ENCODE measurements around the gene RASAL3.
A peak's percentile ranks its signal among the peaks of the same experiment; 100 is the strongest.

The RASAL3 gene

DNA sequence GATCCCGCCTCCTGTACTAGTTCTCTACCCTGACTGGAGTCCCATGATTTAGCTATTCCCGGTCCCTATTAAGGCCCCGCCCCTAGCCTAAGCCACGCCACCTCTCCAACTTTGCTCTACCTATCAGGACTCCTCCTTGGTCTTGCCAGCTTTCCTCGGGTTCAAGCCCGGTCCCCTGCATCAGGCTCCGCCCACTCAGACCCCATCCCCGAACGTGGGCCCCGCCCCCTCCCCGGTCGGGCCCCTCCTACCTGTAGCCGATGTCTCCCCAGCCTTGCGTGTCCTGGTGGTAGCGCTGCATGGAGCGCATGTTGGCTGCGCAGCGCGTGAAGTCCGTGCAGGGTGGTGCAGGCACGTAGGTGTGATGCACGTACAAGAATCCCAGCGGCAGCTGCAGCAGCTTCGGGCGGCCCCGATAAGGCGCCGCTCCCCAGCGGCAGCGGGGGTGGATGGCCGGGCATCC lies 7.3 kb upstream of the RASAL3 start:
- no peak for ATAC-seq

GRCh38 chr19:15469513-15470297 lies 5.4 kb upstream of the RASAL3 start:
- ATAC-seq: peak; percentile 30 to 31

DNA sequence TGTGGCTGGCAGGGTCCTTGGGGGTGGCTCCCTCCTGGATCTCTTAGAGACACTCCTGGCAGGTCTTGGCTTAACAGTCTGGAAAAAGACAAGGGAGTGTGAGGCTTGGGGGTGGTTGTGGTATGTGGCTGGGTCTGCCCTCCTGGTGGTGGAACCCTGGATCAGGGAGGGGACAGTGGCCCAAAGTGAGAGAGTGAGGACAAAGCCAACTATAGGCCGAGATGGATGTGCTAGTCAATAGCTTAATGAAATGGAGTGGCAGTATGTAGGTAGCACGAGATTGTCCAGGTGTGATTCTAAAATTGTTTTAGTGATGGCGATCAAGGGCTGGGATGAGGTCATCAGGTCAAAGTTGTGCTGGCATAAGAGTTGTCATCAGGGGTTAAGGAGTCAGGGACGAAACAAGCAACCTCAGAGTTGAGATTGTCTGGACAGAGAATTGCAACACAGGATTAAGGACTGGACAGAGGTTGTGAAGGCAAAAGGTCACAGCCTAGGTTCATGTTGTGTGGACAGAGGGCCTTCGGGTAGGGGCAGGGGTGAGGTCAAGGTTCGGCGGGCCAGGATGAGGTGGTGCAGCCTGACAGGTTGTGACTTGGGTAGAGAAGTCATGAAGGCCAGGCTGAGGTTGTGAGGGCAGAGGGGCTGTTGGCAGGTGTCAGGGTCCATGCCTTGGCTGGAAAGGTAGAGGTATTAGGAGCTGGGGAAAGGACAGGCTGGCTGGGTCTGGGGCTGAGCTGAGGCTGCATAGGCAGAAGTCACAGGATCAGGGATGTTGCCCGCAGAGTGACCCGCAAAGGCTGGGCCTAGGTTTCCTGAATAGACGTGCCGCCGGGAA lies 4.5 kb upstream of the RASAL3 start:
- no peak for ATAC-seq

GRCh38 chr19:15467734-15468214 lies 3.4 kb upstream of the RASAL3 start:
- ATAC-seq: no peak

GRCh38 chr19:15466851-15467733 lies 2.7 kb upstream of the RASAL3 start:
- peak; percentile 56 to 57 for ATAC-seq

DNA sequence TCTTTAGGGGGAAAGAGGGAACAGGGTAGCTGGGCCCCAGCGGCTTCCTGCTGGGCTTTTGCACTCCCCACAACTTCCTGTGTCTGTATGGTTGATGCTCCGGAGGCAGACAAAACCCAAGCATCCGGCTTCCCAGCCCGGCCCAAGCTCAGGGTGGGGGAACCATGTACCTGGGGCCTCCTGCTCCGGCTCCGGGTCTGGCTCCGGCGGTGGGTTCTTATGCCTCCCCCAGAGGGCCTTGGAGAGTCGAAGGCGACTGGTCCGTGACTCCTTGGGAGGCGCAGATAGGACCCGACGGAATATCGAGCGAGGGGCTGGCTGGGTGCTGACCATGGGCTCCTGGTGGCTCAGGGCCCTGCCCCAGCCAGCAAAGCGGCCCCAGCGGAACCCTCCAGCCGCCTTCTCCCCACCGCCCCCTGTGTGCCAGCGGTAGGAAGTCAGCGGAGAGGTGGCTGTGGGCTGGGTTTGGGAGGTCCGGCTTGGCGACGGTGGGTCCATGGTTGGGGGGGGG lies 428 bp downstream of the RASAL3 start:
- peak; percentile 77 to 84 for ATAC-seq

- ATAC-seq: no peak
Measured at GRCh38 chr19:15461694-15462093, 2.6 kb downstream of the RASAL3 start.

- no peak for ATAC-seq
Measured at GRCh38 chr19:15457701-15458484, 6.5 kb downstream of the RASAL3 start.

GRCh38 chr19:15456871-15457700 lies 7.3 kb downstream of the RASAL3 start:
- peak in 1 of 2 donors; percentile 45 for ATAC-seq

GRCh38 chr19:15456441-15456840 lies 7.9 kb downstream of the RASAL3 start:
- ATAC-seq: no peak

- ATAC-seq: no peak
Measured at GRCh38 chr19:15455996-15456395, 8.3 kb downstream of the RASAL3 start.

GRCh38 chr19:15453906-15454860 lies 10.2 kb downstream of the RASAL3 start:
- ATAC-seq: no peak

DNA sequence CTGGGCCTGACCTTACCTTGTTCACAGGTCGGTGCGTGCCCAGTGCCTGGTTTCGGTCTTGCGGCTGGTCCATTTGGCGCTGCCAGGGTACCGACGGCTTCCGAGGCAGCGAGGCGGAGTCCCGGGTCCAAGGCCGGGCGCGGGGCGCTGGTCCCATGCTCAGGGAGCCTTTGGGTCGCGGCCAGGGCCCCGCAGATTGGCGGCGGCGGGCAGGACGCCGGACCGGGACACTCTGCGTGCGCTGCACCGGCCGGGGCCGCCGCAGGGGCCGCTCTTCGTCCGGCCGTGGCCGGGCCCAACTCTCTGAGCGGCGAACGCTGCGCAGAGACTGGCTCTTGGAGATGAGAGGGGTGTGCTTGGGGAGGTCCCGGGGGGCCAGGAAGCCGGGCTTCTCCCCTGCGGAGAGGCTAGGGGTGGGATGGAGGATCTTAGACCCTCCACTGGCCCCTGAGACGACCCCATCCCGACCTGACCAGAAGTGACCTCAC lies 11.2 kb downstream of the RASAL3 start:
- ATAC-seq: no peak

DNA sequence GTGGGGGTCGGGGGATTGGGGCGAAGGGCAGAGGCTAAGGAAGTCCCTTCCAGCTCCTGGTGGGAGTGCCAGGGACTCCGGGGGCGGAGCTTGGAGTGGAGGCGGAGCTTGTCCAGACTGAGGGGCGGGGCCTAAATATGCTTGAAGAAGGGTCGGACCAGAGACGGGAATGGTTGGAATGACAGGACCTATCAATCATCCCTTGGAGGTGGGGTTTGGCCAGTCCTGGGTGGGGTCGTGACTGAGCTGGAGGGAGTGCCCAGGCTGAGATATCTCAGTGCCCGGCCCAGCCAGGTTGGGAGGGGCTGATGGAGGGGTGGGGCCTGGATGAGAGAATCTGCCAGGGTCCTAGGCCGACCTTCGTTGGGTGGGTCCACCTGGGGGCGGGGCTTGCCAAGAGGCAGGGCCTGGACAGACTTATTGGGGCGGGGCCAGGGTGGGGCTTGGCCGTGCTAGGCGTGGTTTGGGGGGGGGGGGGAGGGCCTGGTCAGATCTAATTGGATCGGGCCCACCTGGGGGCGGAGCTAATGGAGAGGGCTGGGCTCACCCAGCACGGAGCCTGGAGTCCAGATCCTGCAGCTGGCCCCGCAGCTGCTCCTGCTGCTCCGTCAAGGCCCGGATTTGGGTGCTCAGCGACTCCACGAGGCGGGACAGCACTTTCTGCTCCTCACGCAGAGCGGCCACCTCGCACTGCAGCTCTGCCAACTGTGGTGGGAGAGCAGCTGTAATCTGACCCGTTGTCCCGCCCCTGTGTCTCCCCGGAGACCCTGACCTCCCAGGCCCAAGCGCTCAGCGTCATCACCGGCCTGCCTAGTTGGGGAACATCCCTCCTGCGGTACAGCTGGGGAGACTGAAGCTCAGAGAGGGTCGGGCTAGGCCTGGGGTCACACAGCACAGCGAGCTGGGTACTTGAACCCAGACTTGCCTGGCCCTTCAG lies 12.0 kb downstream of the RASAL3 start:
- ATAC-seq: no peak

- ATAC-seq: no peak
Measured at GRCh38 chr19:15450528-15450890, 13.8 kb downstream of the RASAL3 start.

DNA sequence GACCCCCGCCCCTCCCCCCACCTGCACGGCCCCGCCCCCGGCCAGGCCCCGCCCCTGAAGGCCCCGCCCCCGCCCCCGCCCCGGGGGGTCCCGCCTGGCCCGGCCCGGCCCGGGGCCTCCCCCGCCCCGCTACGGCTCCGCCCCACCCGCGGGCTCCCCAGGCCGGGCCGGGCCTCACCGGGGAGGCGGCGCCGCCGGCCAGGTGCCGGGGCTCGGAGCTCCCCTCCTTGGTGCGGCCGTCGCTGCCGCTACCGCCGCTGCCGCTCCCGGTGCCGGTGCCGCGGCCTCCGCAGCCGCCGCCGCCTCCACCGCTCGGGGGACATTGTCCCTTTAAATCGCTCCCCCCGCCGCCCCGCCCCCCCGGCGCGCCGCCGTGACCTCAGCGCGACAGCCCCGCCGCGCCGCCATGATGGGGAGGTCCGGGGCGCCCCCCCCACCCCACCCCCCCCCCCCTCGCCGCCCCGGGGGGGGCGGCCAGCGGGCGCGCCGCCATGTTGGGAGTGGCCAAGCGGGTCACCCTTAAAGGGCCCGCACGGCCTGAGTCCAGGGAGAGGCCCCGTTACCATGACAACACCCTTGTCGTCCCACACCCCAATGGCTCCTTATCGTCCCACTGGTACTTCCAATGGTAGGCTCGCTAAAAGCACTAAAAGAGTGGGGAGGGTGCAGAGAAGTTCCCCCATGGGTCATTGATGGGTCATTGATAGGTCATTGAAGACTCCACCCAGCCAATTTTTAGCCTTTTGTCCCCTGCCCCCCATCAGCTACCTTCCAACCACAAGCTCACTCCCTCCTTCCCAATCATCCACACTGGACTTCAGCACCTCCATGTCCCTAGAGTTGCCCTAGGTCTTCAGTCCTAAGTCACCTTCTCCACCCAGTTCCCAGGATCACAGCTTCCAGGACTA lies 14.5 kb downstream of the RASAL3 start, which contains the start of gene WIZ:
WIZ (minus strand) TSS at position 337 of the 908 bp plus-strand sequence. CDS start 1,649 bp downstream, outside the sequence.
- peak; percentile 73 to 77 for ATAC-seq
